ENCODE results near the gene HSFX3.

GRCh38 chrX:149528381-149528780 is 21.3 kb downstream of the HSFX3 start:
- TF ChIP-seq CTCF (IDR thresholded peaks at IDR 0.05) (no peak), EZH2phosphoT487 (IDR thresholded peaks at IDR 0.05) (no peak), EZH2 (IDR thresholded peaks at IDR 0.05) (no peak)
